ENCODE data around the gene EFNA3. TPM values are rescaled to one million over a fixed set of nuclear protein-coding genes. Genes with fewer than 3 reads are reported as not detected.

Gene EFNA3
- total and polyA plus RNA-seq, 9 of the 15 experiments (the other 6 are each of a cell fraction or from before 2014, with no cell fraction given) = 0.59 to 7.9 (median 4.7) TPM

GRCh38 chr1:155091071-155092051 lies 12.7 kb downstream of the EFNA3 start (continued):
- TF ChIP-seq REST (IDR thresholded peaks at IDR 0.05; ENCODE audit: borderline replicate concordance) (peak; percentile 79), REST (CRISPR knock-in tag; IDR thresholded peaks at IDR 0.05; ENCODE audit: low read depth) (no peak), ZBTB26 (CRISPR knock-in tag; IDR thresholded peaks at IDR 0.05) (no peak), CBX3 (IDR thresholded peaks at IDR 0.05; ENCODE audit: borderline replicate concordance in 1 of 2, low read length in 2 of 2) (no peak), ELF1 (tag; IDR thresholded peaks at IDR 0.05) (no peak), PRMT5 (CRISPR knock-in tag; IDR thresholded peaks at IDR 0.05) (no peak), CXXC5 (CRISPR knock-in tag; IDR thresholded peaks at IDR 0.05) (peak; percentile 28), ZNF316 (IDR thresholded peaks at IDR 0.05) (no peak), ZNF124 (CRISPR knock-in tag; IDR thresholded peaks at IDR 0.05) (no peak), L3MBTL2 (IDR thresholded peaks at IDR 0.05) (peak; percentile 89), MXI1 (IDR thresholded peaks at IDR 0.05; ENCODE audit: low read depth, low read length) (peak; percentile 61; the same call in 1 of the 2 replicates), TFAP4 (CRISPR knock-in tag; IDR thresholded peaks at IDR 0.05; ENCODE audit: borderline replicate concordance) (peak; percentile 67; the same call in 1 of the 2 replicates), E2F4 (CRISPR knock-in tag; IDR thresholded peaks at IDR 0.05; ENCODE audit: low read depth) (0 out of 2 replicates have a peak, but pooled peaks have one; percentile 9), RAD51 (IDR thresholded peaks at IDR 0.05; ENCODE audit: borderline replicate concordance, low read depth) (peak; percentile 49; the same call in 1 of the 2 replicates)
